Epidermal melanocyte (primary cell): ENCODE measurements around the gene GAB2.
"Not testable (repeated sequence)": the region's sequence is repeated elsewhere in the genome, so short reads cannot be mapped to it uniquely, and the experiment has no call there.

Experiments used
- DNase-seq: peaks from one replicate; pipeline ENCODE4 v3.0.0; 2011; ENCODE audit warnings: low spot score; ENCODE audit not compliant: insufficient read length

GAB2 gene, protein sequence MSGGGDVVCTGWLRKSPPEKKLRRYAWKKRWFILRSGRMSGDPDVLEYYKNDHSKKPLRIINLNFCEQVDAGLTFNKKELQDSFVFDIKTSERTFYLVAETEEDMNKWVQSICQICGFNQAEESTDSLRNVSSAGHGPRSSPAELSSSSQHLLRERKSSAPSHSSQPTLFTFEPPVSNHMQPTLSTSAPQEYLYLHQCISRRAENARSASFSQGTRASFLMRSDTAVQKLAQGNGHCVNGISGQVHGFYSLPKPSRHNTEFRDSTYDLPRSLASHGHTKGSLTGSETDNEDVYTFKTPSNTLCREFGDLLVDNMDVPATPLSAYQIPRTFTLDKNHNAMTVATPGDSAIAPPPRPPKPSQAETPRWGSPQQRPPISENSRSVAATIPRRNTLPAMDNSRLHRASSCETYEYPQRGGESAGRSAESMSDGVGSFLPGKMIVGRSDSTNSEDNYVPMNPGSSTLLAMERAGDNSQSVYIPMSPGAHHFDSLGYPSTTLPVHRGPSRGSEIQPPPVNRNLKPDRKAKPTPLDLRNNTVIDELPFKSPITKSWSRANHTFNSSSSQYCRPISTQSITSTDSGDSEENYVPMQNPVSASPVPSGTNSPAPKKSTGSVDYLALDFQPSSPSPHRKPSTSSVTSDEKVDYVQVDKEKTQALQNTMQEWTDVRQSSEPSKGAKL

DNA sequence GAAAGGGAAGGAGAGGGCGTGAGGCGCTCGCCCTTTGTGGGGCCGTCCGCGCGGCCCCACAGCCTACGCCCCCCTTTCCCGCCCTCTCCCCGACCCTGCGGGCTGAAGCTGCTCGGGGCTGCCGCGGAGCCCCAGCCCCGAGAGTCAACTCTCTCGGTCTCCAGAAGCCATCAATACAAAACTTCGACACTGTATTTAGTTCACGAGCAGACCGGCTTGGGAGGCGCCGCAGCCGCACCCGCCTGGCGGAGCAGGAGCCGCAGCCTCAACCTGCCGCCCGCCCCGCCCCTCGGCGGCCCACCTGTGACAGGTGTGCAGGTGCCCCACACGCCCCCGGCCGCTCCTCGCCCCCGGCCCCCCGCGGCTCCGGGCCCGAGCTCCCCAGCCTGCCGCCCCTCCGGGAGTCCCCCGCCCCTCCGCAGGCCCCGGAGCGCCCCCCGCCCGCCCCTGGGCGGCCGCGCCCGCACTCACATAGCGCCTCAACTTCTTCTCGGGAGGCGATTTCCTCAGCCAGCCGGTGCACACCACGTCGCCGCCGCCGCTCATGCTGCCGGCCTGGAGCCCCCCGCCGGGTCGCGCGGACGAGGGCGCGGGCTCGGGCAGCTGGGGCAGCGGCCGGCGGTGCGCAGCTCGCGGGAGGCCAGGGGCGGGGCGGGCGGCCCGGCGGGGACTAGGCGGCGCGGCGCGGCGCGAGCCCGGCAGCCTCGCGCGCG lies at the start of gene GAB2:
Gene GAB2 (minus strand): TSS at position 646 of the 713 bp plus-strand sequence. CDS start 100 bp downstream, at position 546.
- DNase-seq = no peak

DNA sequence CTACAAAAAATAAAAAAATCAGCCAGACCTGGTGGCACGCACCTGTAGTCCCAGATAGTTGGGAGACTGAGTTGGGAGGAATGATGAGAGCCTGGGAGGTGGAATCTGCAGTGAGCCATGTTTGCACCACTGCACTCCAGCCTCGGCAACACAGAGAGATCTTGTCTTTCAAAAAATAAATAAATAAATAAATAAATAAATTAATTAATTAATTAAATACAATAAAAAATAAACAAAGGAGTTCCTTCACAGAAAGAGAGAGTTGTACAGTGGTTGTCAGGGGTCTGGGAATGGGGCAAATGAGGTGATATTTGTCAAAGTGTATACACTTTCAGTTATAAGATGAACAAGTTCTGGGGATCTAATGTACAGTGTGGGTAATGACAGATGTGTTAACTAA lies 49.8 kb upstream of the GAB2 start:
- no peak for DNase-seq

DNA sequence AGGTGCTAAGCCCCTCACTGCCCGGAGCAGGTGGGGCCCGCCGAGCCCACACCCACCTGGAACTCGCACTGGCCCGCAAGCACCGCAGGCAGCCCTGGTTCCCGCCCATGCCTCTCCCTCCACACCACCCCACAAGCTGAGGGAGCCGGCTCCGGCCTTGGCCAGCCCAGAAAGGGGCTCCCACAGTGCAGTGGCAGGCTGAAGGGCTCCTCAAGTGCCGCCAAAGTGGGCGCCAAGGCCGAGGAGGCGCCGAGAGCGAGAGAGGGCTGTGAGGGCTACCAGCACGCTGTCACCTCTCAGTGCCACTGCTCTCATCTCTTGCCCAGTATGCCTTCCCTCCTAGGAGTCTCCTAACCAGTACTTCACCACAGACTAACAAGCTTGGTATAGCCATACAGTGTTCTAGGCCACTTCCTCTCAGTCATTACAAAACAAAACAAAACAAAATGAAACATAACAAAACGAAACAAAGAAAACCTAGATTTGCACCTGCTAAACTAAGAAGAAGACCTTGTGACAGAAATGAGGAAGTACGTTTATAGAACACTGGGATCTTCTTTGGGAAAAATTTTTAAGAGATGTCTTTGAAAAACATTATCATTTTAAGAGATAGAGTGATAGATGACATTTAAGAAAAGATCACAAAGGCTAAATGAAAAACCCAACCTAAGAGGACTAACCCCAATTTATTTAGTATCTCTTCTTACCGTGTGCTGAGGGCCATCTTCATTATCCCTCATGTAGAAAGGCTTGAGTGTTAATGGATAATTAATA lies 47.7 kb upstream of the GAB2 start:
- no peak for DNase-seq

- not testable (repeated sequence) for DNase-seq
Measured at GRCh38 chr11:78464787-78465168, 47.2 kb upstream of the GAB2 start.

- DNase-seq = no peak
Measured at GRCh38 chr11:78460471-78460870, 42.9 kb upstream of the GAB2 start.

DNA sequence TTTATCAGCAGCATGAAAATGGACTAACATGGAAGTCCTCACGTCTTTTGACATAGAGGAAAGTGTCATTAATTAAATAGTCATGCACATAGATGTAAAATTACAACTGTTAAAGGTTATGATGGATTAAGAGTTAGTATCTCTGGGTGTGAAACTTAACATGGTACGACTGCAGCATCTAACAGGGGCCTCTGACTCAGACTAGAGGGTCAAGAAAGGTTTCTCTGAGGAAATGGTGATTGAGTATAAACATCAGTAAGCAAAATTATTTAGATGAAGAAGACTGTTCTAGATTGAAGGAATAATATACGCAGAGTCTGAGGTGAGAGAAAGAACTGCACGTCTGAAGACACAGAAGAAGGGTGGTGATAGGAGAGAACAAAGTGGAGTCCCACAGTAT lies 42.1 kb upstream of the GAB2 start:
- DNase-seq = no peak

GRCh38 chr11:78457448-78457847 lies 39.8 kb upstream of the GAB2 start:
- no peak for DNase-seq

GRCh38 chr11:78453140-78453935 lies 35.7 kb upstream of the GAB2 start:
- DNase-seq = no peak

- no peak for DNase-seq
Measured at GRCh38 chr11:78451371-78452150, 33.9 kb upstream of the GAB2 start.

DNA sequence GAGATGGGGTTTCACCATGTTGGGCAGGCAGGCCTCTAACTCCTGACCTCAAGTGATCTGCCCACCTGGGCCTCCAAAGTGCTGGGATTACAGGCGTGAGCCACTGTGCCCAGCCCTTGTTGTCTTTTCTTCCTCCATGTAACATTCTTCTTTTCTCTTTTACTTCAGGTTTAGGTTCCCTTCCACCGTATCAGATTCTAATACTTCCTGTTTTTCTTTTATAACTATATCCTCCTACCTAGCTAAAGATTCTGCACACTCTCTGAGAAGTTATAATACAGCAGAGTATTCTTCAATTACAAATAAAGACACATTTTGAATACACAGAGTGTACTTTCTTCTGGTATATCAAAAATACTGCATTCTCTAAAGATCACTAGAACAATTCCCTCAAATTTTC lies 33.2 kb upstream of the GAB2 start:
- DNase-seq = no peak

DNA sequence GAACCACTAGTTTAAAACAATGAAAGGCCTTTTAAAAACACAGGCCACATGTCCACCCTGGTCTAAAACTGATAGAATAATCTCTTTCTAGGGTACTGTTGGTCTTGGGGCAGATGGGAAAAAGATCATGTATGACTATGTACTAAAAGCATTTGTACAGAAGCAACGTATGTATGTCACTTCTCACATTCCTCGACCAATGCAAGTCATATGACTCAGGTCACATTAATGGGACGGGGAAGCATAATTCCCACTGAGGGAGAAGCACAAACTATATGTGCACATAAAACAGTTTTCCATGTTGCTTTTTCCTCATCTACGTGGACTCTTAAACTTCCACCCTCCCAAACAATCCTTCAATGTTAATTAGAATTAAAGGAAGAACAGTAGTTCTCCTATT lies 32.2 kb upstream of the GAB2 start:
- no peak for DNase-seq

DNA sequence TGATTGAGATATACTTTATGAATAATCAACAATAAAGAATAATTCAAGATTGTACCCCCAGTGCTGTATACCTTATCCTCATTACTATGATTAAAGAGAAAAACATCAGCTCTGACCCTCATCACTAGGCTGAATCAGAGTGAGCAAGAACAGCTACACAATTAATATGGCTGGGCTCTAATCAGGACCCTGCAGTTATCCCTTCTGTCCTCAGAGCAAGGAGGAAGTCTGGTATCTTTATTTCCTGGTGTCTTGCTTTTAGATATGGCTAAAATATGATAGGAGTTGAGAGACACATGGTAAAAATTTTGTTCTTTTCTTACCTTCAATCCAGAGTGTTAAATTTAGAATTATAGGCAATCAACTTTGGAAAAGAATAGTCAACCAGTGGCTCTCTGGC lies 28.6 kb upstream of the GAB2 start:
- no peak for DNase-seq

GRCh38 chr11:78444726-78445125 lies 27.1 kb upstream of the GAB2 start:
- DNase-seq = no peak

DNA sequence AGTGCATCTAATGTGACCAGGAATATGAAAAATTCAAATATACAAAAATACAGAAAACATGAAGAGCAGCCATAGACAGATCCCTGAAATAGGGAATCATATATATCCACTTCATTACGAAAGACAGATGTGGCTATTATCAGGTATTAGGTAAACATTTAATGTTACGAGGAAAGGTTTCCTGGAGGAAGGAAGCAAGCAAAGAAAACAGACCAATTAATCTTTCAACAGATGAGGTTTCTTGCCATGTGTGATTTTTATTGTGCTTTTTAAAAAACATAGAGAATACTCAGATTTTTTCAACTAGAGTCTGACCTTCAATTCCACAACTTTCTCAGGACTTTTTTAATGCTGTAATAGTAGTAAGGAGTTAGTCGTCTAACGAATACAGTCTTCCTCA lies 24.3 kb upstream of the GAB2 start:
- DNase-seq = no peak

DNA sequence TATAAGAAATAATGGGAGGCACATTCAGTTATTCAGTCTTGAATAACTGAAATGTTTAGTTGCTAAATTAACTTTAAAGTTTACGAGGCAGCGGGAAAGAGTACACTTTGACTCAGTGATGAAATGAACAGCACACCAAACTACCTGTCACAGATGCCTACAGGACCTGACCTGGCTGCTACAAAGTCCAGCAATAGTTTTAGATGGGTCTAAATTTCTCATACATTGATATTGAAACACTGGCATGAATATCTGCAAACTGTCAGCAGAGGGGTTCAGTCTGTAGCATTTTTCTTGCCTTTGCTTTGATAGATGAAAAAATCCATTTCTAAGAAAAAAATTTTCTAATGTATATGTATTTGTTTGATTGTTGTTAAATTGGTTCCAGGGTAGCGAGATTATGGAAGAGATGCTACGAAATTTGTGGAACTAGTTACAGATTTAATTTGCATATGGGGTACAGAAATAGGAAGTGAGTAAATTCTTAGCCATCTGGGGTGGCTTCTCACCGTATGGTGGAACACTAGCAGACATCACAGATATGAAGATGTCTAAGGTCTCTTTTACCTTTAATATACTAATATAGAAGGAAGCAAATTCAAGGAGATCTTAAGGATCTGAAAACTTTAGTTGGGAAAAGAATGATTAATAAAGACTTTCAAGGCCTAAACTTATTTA lies 20.8 kb upstream of the GAB2 start:
- DNase-seq = no peak

DNA sequence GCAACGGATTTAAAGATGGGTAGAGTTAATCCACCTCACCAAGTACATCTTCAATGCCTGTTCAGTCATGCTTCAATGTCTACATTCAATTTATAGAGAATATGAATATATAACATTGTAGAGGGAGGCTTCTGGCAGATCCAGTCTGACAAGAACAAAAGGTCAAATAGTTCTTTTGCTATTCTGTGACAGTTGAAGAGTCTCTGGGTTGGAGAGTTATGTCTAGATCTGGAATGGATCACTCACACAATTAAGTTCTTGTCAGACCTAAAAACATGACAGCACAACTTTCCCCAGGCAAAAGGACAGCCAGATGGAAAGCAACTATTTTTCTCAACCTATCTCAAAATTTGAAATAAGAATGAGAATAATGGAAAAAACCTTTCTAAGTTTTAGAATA lies 15.3 kb upstream of the GAB2 start:
- no peak for DNase-seq

DNA sequence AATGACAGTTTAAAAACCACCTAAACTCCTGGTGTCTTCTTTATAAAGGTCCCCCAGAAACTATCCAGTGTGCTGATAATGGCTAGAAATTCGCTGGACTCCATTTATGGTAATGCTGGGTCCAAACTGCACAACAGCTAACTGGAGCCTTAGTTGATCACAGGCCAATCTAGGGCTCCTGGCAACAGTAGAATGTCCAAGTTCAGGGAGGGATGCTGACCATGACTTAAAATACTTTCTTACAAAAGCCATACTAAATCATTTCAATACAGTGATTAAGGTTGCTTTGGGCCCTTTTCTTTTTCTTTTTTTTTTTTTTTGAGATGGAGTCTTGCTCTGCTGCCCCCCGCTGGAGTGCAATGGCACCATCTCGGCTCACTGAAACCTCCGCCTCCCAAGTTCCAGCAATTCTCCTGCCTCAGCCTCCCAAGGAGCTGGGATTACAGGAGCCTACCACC lies 14.5 kb upstream of the GAB2 start:
- no peak for DNase-seq

DNA sequence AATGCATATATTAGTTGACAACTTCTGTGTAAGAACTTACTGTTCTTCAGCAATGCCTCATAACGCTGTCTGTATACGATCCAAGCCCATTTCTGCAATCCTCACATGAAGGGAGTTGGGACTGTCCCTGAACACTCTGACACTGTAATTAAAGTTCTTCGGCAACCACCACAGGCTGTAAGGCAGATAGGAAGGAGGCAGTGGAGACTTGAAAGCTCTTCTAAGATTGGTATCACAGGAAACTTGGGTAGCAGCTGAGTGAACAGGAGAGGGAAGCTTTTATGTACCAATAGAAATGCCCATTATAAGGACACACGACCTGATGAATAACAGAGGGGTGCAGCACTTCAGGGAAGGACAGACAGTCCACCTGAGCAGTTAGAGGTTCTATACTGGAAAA lies 12.0 kb upstream of the GAB2 start:
- DNase-seq = no peak

DNA sequence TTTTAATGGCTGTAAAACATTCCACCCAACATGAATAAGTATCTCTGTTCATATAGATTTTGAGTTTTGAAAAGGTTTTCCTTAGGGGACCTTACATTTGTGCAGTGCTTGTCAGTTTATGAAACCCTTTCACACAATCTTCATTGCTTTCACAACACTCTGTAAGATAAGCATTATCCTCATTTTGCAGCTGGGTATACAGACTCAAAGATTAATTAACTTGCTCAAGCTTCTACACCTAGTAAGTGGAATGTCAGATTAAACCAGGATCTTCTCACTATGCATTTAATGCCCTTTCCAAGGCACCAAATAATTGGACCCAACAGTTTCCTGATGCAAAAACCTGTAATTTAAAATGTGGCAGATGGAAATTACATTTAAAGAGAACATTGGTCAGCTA lies 11.6 kb upstream of the GAB2 start:
- DNase-seq = no peak
